HG03469 (cell line): ENCODE data around the gene CCT4.
"Not testable (repeated sequence)": the region's sequence is repeated elsewhere in the genome, so short reads cannot be mapped to it uniquely, and the experiment has no call there.

ENCODE experiments used
- ATAC-seq: cut with Tn5 transposase; IDR thresholded peaks from one replicate; pipeline ENCODE4 v1.9.1; 2021; ENCODE audit warnings: mild to moderate bottlenecking, moderate library complexity, moderate number of reproducible peaks; ENCODE audit not compliant: unreplicated experiment

The CCT4 gene

GRCh38 chr2:61888267-61889055 is at the start of gene CCT4:
CCT4 (minus strand) TSS chr2:61888656; CDS start chr2:61888507, 149 bp downstream.
- peak; percentile 73 for ATAC-seq

DNA sequence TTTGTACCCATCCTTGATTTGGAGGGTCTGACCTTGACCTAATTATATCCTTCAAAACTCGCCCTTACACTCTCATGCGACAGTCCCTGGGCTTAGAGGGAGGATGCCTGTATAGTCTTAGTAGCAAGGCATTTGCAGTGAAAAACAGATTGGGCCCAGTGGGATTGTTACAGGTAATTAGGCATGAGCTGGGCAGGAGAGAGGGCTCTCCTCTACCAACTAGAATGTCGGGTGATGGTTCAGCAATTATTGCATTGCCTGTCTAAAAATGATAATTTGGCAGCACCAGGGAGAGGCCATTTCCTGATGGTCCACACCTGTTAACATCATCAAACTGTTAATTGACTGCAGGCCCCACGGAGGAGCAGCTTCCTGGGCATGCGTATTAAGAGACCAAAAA is 49.4 kb upstream of the CCT4 start:
- ATAC-seq, result no peak

- no peak for ATAC-seq
Measured at GRCh38 chr2:61937098-61937497, 48.6 kb upstream of the CCT4 start.

- no peak for ATAC-seq
Measured at GRCh38 chr2:61928826-61929461, 40.5 kb upstream of the CCT4 start.

- ATAC-seq, result no peak
Measured at GRCh38 chr2:61926531-61927477, 38.3 kb upstream of the CCT4 start.

DNA sequence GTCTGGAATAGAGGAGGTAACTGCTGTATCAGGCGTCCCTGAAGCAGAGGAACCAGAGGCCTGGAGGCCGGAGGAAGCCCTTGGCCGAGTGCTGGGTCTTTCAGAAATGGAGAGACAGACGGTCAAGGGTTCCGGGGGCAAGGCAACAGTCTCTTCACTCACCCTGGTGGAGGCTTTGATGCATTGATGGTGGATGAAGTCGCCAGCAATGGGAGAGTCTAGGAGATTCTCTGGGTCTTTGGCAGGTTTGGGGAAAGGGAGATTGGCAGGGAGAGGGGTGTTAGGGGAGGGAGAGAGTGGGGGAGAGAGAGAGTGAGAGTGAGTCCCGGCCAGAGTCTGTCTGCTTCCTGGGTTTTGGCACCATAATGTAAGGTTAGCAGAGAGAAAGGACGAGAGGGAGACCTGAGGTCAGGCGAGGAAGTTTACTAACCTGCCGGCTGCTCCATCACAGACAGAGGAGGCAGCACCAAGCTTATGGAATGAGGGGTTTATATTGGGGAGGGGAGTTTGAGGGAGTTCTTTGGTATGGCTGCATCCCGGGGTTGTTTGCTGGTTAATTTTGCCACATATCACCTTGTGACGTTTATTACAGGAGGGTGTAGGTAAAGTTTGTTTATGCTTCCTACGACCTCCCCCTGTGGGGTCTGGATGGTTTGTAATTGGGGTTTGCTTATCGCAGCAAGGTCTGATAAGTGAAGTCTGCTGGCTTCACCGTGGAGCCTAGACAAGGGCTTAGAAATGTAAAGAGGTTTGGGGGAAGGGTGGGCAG is 36.6 kb upstream of the CCT4 start:
- no peak for ATAC-seq

DNA sequence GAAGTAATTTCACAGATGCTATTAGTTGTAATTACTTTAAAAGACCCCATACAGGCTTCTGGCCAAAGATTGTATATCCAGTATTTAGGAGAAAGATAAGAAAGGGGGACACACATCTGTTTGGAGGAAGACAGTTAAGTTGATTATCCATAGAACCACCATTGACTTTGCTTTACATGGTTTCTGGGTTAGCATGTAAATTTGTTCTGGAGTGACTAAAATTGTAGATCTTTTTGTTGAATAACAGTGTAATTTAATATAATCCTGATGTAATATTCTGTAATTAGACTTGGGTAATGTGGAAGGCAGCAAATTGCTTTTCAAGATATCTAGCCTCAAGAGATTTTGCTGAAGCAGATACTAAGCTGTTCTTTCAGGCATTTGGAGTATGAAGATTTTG is 34.3 kb upstream of the CCT4 start:
- no peak for ATAC-seq

- no peak for ATAC-seq
Measured at GRCh38 chr2:61920548-61920947, 32.1 kb upstream of the CCT4 start.

- not testable (repeated sequence) for ATAC-seq
Measured at GRCh38 chr2:61914794-61915193, 26.3 kb upstream of the CCT4 start.

DNA sequence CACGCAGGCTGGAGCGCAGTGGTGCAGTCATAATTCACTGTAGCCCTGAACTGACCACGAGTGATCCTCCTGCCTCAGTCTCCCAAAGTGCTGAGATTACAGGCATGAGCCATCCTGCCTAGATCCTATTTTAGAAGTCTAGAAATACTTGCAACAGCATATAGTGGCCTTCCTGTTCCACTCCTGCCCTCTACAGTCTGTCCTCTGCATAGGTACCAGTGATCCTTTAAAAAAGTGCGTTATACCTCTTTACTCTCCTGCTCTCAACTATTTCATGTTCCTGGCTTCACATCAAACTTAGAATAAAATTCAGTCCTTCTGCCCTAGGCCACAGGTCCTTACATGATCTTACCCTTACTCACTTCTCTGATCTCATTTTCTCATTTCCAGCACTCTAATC is 23.1 kb upstream of the CCT4 start:
- no peak for ATAC-seq

GRCh38 chr2:61910603-61911002 is 22.1 kb upstream of the CCT4 start:
- ATAC-seq, result no peak

DNA sequence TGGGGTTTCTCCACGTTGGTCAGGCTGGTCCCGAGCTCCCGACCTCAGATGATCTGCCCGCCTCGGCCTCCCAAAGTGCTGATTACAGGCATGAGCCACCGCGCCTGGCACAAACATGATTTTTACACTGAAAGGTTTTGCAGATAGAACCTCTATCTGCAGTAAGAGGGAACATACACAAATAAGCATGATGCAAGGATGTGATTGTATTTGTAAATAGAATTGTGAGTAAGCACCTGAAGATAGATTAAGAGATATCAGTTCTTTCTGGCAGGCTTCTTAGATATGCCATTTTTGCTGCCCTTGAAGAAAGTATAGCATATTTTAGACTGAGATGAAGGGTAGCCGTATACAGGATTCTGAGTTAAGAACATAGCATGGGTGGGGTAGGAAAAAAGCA is 20.7 kb upstream of the CCT4 start:
- no peak for ATAC-seq

GRCh38 chr2:61906186-61906470 is 17.7 kb upstream of the CCT4 start:
- no peak for ATAC-seq

DNA sequence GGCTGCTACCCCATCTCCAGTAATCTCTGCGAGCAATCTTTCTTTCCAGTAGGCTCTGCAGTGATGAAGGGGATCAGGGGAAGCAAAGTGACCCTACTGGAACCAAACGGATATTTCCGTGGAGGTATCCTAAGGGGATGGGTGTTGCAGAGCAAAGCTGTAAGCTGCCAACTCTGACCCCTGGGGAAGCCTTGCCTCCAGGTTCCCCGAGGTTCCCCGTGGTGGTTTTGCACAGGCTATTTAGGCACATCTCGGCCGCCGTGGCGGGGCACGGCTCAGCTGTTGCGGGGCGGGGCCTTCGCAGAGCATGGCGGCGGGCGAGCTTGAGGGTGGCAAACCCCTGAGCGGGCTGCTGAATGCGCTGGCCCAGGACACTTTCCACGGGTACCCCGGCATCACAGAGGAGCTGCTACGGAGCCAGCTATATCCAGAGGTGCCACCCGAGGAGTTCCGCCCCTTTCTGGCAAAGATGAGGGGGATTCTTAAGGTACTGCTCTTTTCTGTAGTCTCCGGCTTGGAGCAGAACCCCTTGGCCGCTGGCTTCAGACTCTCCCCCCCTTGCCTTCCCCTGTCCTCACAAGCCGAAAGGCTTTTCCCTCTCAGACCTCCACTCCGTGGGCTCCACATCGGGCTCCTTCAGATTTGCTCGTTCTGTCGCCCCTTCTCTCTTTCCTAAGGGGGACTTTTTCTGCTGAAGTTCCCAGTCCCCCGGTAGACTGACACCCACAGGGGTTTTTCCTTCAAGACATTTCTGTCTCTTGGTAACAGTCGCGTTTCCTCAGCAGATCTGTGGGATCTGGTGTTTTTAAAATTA is 17.1 kb upstream of the CCT4 start, which contains the start of gene COMMD1:
Gene COMMD1, plus strand, starts transcription at position 303 of the 814 bp plus-strand sequence. Its CDS starts 5 bp downstream, at position 308.
- ATAC-seq, result peak; percentile 96

- ATAC-seq, result no peak
Measured at GRCh38 chr2:61900281-61900680, 11.8 kb upstream of the CCT4 start.

GRCh38 chr2:61898810-61899209 is 10.4 kb upstream of the CCT4 start:
- no peak for ATAC-seq

GRCh38 chr2:61887717-61888266 is 664 bp downstream of the CCT4 start:
- no peak for ATAC-seq

DNA sequence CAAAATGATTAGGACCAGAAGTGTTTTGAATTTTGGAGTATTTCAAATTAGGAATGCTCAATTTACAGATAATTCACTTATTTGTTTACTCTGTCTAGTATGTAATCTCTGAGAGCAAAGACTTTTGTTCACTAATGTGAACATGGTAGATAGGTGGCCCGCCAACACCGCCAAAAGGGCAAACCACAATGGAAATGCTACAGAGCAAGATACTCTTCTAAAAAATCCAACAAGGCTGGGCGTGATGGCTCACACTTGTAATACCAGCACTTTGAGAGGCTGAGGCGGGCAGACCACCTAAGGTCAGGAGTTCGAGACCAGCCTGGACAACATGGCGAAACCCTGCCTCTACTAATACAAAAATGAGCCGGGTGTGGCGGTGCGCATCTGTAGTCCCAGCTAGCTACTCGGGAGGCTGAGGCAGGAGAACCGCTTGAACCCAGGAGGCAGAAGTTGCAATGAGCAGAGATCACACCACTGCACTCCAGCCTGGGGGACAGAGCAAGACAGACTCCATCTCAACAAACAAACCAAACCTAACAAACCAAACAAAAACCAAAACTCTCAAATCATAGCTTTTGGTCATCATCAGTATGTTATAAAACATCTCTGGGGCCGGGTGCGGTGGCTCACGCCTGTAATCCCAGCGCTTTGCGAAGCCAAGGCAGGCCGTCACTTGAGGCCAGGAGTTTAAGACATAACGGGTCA is 2.4 kb downstream of the CCT4 start:
- ATAC-seq, result no peak

DNA sequence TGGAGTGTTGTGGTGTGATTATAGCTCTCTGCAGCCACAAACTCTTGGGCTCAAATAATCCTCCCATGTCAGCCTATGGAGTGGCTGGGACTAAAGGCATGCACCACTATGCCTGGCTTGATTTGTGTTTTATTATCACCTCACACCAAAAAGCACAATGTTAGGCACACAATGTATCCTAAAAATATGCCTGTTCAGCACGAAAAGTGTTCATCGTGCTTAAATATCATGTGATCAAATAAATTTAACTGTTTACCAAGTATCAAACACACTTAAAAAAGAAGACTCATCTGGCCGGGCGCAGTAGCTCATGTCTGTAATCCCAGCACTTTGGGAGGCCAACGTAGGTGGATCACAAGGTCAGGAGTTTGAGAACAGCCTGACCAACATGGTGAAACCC is 5.6 kb downstream of the CCT4 start:
- ATAC-seq, result no peak
